GM21723 (cell line): Measurements from ENCODE around the gene CTNNBL1.
"Not testable (repeated sequence)": the region's sequence is repeated elsewhere in the genome, so short reads cannot be mapped to it uniquely, and the experiment has no call there.

Experiments used
- ATAC-seq: cut with Tn5 transposase; IDR thresholded peaks from one replicate; pipeline ENCODE4 v1.9.1; 2021; ENCODE audit warnings: mild to moderate bottlenecking, moderate library complexity; ENCODE audit not compliant: unreplicated experiment

The CTNNBL1 gene

GRCh38 chr20:37677969-37678861, 15.6 kb upstream of the CTNNBL1 start:
- ATAC-seq: no peak

GRCh38 chr20:37679751-37680150, 14.1 kb upstream of the CTNNBL1 start:
- ATAC-seq: not testable (repeated sequence)

GRCh38 chr20:37680420-37680819, 13.4 kb upstream of the CTNNBL1 start:
- no peak for ATAC-seq

- no peak for ATAC-seq
Measured at GRCh38 chr20:37681384-37682112, 12.3 kb upstream of the CTNNBL1 start.

GRCh38 chr20:37683146-37683545, 10.7 kb upstream of the CTNNBL1 start:
- ATAC-seq: not testable (repeated sequence)

- ATAC-seq: no peak
Measured at GRCh38 chr20:37686762-37687477, 6.9 kb upstream of the CTNNBL1 start.

GRCh38 chr20:37687478-37687805, 6.4 kb upstream of the CTNNBL1 start:
- ATAC-seq: no peak

GRCh38 chr20:37688093-37688492, 5.7 kb upstream of the CTNNBL1 start:
- no peak for ATAC-seq

- ATAC-seq: no peak
Measured at GRCh38 chr20:37690626-37691369, 3.0 kb upstream of the CTNNBL1 start.

- no peak for ATAC-seq
Measured at GRCh38 chr20:37692459-37693166, 1.2 kb upstream of the CTNNBL1 start.

- peak; percentile 4 for ATAC-seq
Measured at GRCh38 chr20:37693242-37693634, 592 bp upstream of the CTNNBL1 start.

- no peak for ATAC-seq
Measured at GRCh38 chr20:37695684-37696342, 2.0 kb downstream of the CTNNBL1 start.

- ATAC-seq: no peak
Measured at GRCh38 chr20:37697314-37697713, 3.5 kb downstream of the CTNNBL1 start.

- ATAC-seq: no peak
Measured at GRCh38 chr20:37699202-37699601, 5.4 kb downstream of the CTNNBL1 start.

GRCh38 chr20:37700301-37700700, 6.5 kb downstream of the CTNNBL1 start:
- ATAC-seq: no peak

- ATAC-seq: not testable (repeated sequence)
Measured at GRCh38 chr20:37701676-37702075, 7.8 kb downstream of the CTNNBL1 start.

- ATAC-seq: no peak
Measured at GRCh38 chr20:37702403-37703034, 8.7 kb downstream of the CTNNBL1 start.

GRCh38 chr20:37703035-37703845, 9.4 kb downstream of the CTNNBL1 start:
- no peak for ATAC-seq
